T-helper 2 cell treated with Interferon-gamma antibody and Interleukin-4, amounts not matched to agents 100 ng/mL and 5 ng/mL, for 36 hours (primary cell): ENCODE data around the gene BRD3. TPM values are rescaled to one million over a fixed set of nuclear protein-coding genes. Genes with fewer than 3 reads are reported as not detected.

Experiments
- intact Hi-C: fragments of 100-400 bp; cut with micrococcal nuclease; formaldehyde crosslinking; loops from one replicate; pipeline ENCODE4 v1.15.1; 2023
- total RNA-seq: library from RNA; stranded (reverse); gene quantifications from 2 replicates; pipeline ENCODE4 v1.2.3, GENCODE V29; 2022

The BRD3 gene
- total RNA-seq, 1 donor from 2014 or later: 37.9 TPM

- intact Hi-C loops: loop anchor here (1.0 kb wide), 4 partner anchors 32 to 567 kb away; partner anchors contain the start of genes BRD3 and CACFD1
Measured at GRCh38 chr9:134025606-134026541, 42.0 kb downstream of the BRD3 start.

GRCh38 chr9:134024828-134025605 lies 42.8 kb downstream of the BRD3 start, which contains the start of gene BRD3OS:
TSS of gene BRD3OS (plus strand) at chr9:134025481. CDS start at chr9:134026748, 1,267 bp downstream.
- intact Hi-C loops: loop anchor here (1.0 kb wide), 4 partner anchors 31 to 566 kb away; partner anchors contain the start of genes BRD3 and CACFD1

GRCh38 chr9:134024214-134024792 lies 43.5 kb downstream of the BRD3 start:
- intact Hi-C loops: no loop called here

- intact Hi-C loops: no loop called here
Measured at GRCh38 chr9:134014946-134015345, 52.9 kb downstream of the BRD3 start.

GRCh38 chr9:134011401-134011800 lies 56.4 kb downstream of the BRD3 start:
- intact Hi-C loops: no loop called here

GRCh38 chr9:134010310-134011173 lies 57.3 kb downstream of the BRD3 start:
- intact Hi-C loops: no loop called here

- intact Hi-C loops: no loop called here
Measured at GRCh38 chr9:134007571-134007970, 60.3 kb downstream of the BRD3 start.

GRCh38 chr9:134007150-134007549 lies 60.7 kb downstream of the BRD3 start:
- intact Hi-C loops: no loop called here

GRCh38 chr9:134005381-134005780 lies 62.4 kb downstream of the BRD3 start:
- intact Hi-C loops: no loop called here

GRCh38 chr9:134004881-134005280 lies 62.9 kb downstream of the BRD3 start:
- intact Hi-C loops: no loop called here

- intact Hi-C loops: no loop called here
Measured at GRCh38 chr9:134004131-134004873, 63.5 kb downstream of the BRD3 start.

- intact Hi-C loops: no loop called here
Measured at GRCh38 chr9:134003237-134003636, 64.6 kb downstream of the BRD3 start.

GRCh38 chr9:134002796-134003195 lies 65.0 kb downstream of the BRD3 start:
- intact Hi-C loops: no loop called here

- intact Hi-C loops: no loop called here
Measured at GRCh38 chr9:133999851-134000265, 68.0 kb downstream of the BRD3 start.

GRCh38 chr9:133998915-133999595 lies 68.8 kb downstream of the BRD3 start:
- intact Hi-C loops: no loop called here

- intact Hi-C loops: no loop called here
Measured at GRCh38 chr9:133997584-133997983, 70.2 kb downstream of the BRD3 start.

GRCh38 chr9:133996531-133997520 lies 71.0 kb downstream of the BRD3 start:
- intact Hi-C loops: no loop called here
